ENCODE measurements around the gene MAPK7. TPM values are rescaled to one million over a fixed set of nuclear protein-coding genes. Genes with fewer than 3 reads are reported as not detected.

Gene MAPK7
- total RNA-seq, 4 donors from 2014 or later, result 34.9 to 95.7 (median 61.1) TPM

GRCh38 chr17:19380481-19381301 is 2.4 kb downstream of the MAPK7 start:
- H3K4me3 ChIP-seq (ENCODE audit: low read depth, poor library complexity, severe bottlenecking), result no peak overlapping the region
- intact Hi-C loops (cut with DNase I; ENCODE audit: low total_unique reads), result no loop called here
- DNase-seq (ENCODE audit: low spot score in 2 of 2), result peak in 1 of 2 donors; percentile 82
- no peak for TF ChIP-seq POLR2A (IDR thresholded peaks at IDR 0.05)
- TF ChIP-seq CTCF (IDR thresholded peaks at IDR 0.05), result no peak
- 92 to 94% methylated on average over 27 to 29 of the region's 29 CpGs for WGBS, 2 donors

- intact Hi-C loops (cut with DNase I; ENCODE audit: low total_unique reads), result no loop called here
- H3K4me3 ChIP-seq (ENCODE audit: low read depth, poor library complexity, severe bottlenecking), result no peak overlapping the region
- no peak for TF ChIP-seq POLR2A (IDR thresholded peaks at IDR 0.05)
- TF ChIP-seq CTCF (IDR thresholded peaks at IDR 0.05), result no peak
- 91 to 99% methylated on average over 6 to 7 of the region's 7 CpGs for WGBS, 2 donors
- no peak for DNase-seq (ENCODE audit: low spot score in 2 of 2)
Measured at GRCh38 chr17:19381361-19381740, 3.1 kb downstream of the MAPK7 start.

GRCh38 chr17:19381741-19382444 is 3.6 kb downstream of the MAPK7 start:
- 92 to 93% methylated on average over 31 of the region's 31 CpGs for WGBS, 2 donors
- peak in 1 of 2 donors; percentile 82 for DNase-seq (ENCODE audit: low spot score in 2 of 2)
- TF ChIP-seq POLR2A (IDR thresholded peaks at IDR 0.05) (no peak), CTCF (IDR thresholded peaks at IDR 0.05) (no peak)
- H3K4me3 ChIP-seq (ENCODE audit: low read depth, poor library complexity, severe bottlenecking), result no peak overlapping the region
- intact Hi-C loops (cut with DNase I; ENCODE audit: low total_unique reads), result no loop called here

- DNase-seq (ENCODE audit: low spot score in 2 of 2), result peak in 1 of 2 donors; percentile 82
- intact Hi-C loops (cut with DNase I; ENCODE audit: low total_unique reads), result no loop called here
- TF ChIP-seq CTCF (IDR thresholded peaks at IDR 0.05) (no peak), POLR2A (IDR thresholded peaks at IDR 0.05) (no peak)
- no peak overlapping the region for H3K4me3 ChIP-seq (ENCODE audit: low read depth, poor library complexity, severe bottlenecking)
- WGBS, 2 donors, result 82 to 85% methylated on average over 11 to 13 of the region's 13 CpGs
Measured at GRCh38 chr17:19382531-19383444, 4.5 kb downstream of the MAPK7 start.

GRCh38 chr17:19383681-19384470 is 5.6 kb downstream of the MAPK7 start:
- TF ChIP-seq CTCF (IDR thresholded peaks at IDR 0.05), result no peak
- intact Hi-C loops (cut with DNase I; ENCODE audit: low total_unique reads), result no loop called here
- DNase-seq (ENCODE audit: low spot score in 2 of 2), result peak in 1 of 2 donors; percentile 92
- no peak overlapping the region for H3K4me3 ChIP-seq (ENCODE audit: low read depth, poor library complexity, severe bottlenecking)
- 60 to 62% methylated on average over 6 of the region's 6 CpGs for WGBS, 2 donors

Data from lower leg skin (tissue), 4 donors.